ENCODE data around the gene UAP1L1.
"Not testable (repeated sequence)": the region's sequence is repeated elsewhere in the genome, so short reads cannot be mapped to it uniquely, and the experiment has no call there.

UAP1L1 gene

GRCh38 chr9:137077010-137077747 lies at the start of gene UAP1L1:
UAP1L1 (plus strand) TSS chr9:137077517; CDS start chr9:137077533, 16 bp downstream.
- DNase-seq, result no peak

- DNase-seq, result no peak
Measured at GRCh38 chr9:137028263-137029057, 48.9 kb upstream of the UAP1L1 start.

- DNase-seq, result no peak
Measured at GRCh38 chr9:137029058-137029936, 48.0 kb upstream of the UAP1L1 start.

- DNase-seq, result no peak
Measured at GRCh38 chr9:137030006-137030405, 47.3 kb upstream of the UAP1L1 start.

GRCh38 chr9:137030538-137031527 lies 46.5 kb upstream of the UAP1L1 start:
- DNase-seq, result no peak

- DNase-seq, result no peak
Measured at GRCh38 chr9:137031904-137032640, 45.2 kb upstream of the UAP1L1 start, which contains the start of gene FUT7. FUT7 (minus strand) TSS chr9:137032088; CDS start chr9:137031991, 97 bp downstream.

- DNase-seq, result no peak
Measured at GRCh38 chr9:137032858-137033257, 44.5 kb upstream of the UAP1L1 start.

GRCh38 chr9:137033481-137033880 lies 43.8 kb upstream of the UAP1L1 start:
- DNase-seq, result not testable (repeated sequence)

- no peak for DNase-seq
Measured at GRCh38 chr9:137034039-137034708, 43.1 kb upstream of the UAP1L1 start.

GRCh38 chr9:137034709-137035506 lies 42.4 kb upstream of the UAP1L1 start:
- DNase-seq, result peak; percentile 44

- no peak for DNase-seq
Measured at GRCh38 chr9:137035507-137035834, 41.8 kb upstream of the UAP1L1 start.

GRCh38 chr9:137035937-137036336 lies 41.4 kb upstream of the UAP1L1 start:
- no peak for DNase-seq

GRCh38 chr9:137037035-137037434 lies 40.3 kb upstream of the UAP1L1 start:
- DNase-seq, result no peak

GRCh38 chr9:137037483-137037882 lies 39.8 kb upstream of the UAP1L1 start:
- DNase-seq, result no peak

- no peak for DNase-seq
Measured at GRCh38 chr9:137038916-137039315, 38.4 kb upstream of the UAP1L1 start.

GRCh38 chr9:137039611-137040366 lies 37.5 kb upstream of the UAP1L1 start:
- DNase-seq, result no peak

- DNase-seq, result no peak
Measured at GRCh38 chr9:137040568-137040967, 36.7 kb upstream of the UAP1L1 start.

GRCh38 chr9:137041124-137041523 lies 36.2 kb upstream of the UAP1L1 start:
- DNase-seq, result no peak

All from DMS153 (cell line).